A673 (cell line): ENCODE results near the gene CKAP2.

Experiments
- EZH2 ChIP-seq: fragments of 200-600 bp; sonication (generic); IDR thresholded peaks from 2 replicates; pipeline ENCODE4 v1.6.1; 2017; ENCODE audit warnings: borderline replicate concordance, low read depth, mild to moderate bottlenecking, mixed read lengths, antibody characterized with exemption, low read length; ENCODE audit not compliant: poor library complexity, severe bottlenecking
- TF ChIP-seq, protein P1 (sequence below): fragments of 300-800, 200-600 bp; sonication (generic); conservative IDR thresholded peaks from 2 replicates; pipeline ENCODE4 v1.5.1; 2017; ENCODE audit warnings: low read depth, mild to moderate bottlenecking, antibody characterized with exemption, low read length, moderate library complexity, mixed read lengths

GRCh38 chr13:52432456-52432855 is 22.8 kb upstream of the CKAP2 start:
- TF ChIP-seq, protein P1, sequence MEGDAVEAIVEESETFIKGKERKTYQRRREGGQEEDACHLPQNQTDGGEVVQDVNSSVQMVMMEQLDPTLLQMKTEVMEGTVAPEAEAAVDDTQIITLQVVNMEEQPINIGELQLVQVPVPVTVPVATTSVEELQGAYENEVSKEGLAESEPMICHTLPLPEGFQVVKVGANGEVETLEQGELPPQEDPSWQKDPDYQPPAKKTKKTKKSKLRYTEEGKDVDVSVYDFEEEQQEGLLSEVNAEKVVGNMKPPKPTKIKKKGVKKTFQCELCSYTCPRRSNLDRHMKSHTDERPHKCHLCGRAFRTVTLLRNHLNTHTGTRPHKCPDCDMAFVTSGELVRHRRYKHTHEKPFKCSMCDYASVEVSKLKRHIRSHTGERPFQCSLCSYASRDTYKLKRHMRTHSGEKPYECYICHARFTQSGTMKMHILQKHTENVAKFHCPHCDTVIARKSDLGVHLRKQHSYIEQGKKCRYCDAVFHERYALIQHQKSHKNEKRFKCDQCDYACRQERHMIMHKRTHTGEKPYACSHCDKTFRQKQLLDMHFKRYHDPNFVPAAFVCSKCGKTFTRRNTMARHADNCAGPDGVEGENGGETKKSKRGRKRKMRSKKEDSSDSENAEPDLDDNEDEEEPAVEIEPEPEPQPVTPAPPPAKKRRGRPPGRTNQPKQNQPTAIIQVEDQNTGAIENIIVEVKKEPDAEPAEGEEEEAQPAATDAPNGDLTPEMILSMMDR = no peak
- TF ChIP-seq EZH2 = no peak
